Tibial artery (tissue), 4 donors: ENCODE data around the gene NINL.

Source experiments
- DNase-seq, 2 donors: peaks; one replicate each; pipeline ENCODE4 v3.0.0-alpha.2; 2019
- H3K27ac ChIP-seq, 2 donors: fragments of 200-600 bp; sonication (generic) in 1 of 2; 1 replicate in 1 of 2; 2 replicates in 1 of 2; pipeline ENCODE4 v1.5.1; 2018 to 2019; ENCODE audit warnings: mild to moderate bottlenecking in 1 of 2
- H3K27me3 ChIP-seq, 2 donors: fragments of 200-600 bp; sonication (generic) in 1 of 2; one replicate each; pipeline versions ENCODE4 v1.5.1 to v1.6.0; 2016 to 2019
- H3K36me3 ChIP-seq, 3 donors: fragments of 200-600 bp; sonication (generic) in 2 of 3; one replicate each; pipeline ENCODE4 v1.5.1; 2016 to 2019; ENCODE audit warnings: mild to moderate bottlenecking in 2 of 3
- H3K4me1 ChIP-seq, 4 donors: fragments of 200-600 bp; sonication (generic) in 2 of 4; 1 replicate in 3 of 4; 2 replicates in 1 of 4; pipeline ENCODE4 v1.5.1; 2016 to 2019
- H3K4me3 ChIP-seq, 2 donors: fragments of 200-600 bp; sonication (generic) in 1 of 2; 1 replicate in 1 of 2; 2 replicates in 1 of 2; pipeline ENCODE4 v1.5.1; 2018 to 2019; ENCODE audit warnings: mild to moderate bottlenecking in 2 of 2
- H3K9me3 ChIP-seq, 3 donors: fragments of 200-600 bp; sonication (generic) in 1 of 3; one replicate each; pipeline ENCODE4 v1.5.1; 2016 to 2019
- intact Hi-C: fragments of 100-400 bp; cut with DNase I; formaldehyde crosslinking; loops from one replicate; pipeline ENCODE4 v1.15.0; 2023; ENCODE audit warnings: low total_unique reads
- TF ChIP-seq, protein P1 (sequence below), 2 experiments: fragments of 200-600 bp in 1 of 2; fragments of 450-650 bp in 1 of 2; IDR thresholded peaks; one replicate each; pipeline ENCODE4 v1.5.1; 2017 to 2019; ENCODE audit warnings: antibody characterized with exemption in 2 of 2, mild to moderate bottlenecking in 1 of 2, moderate library complexity in 1 of 2

NINL gene

DNA sequence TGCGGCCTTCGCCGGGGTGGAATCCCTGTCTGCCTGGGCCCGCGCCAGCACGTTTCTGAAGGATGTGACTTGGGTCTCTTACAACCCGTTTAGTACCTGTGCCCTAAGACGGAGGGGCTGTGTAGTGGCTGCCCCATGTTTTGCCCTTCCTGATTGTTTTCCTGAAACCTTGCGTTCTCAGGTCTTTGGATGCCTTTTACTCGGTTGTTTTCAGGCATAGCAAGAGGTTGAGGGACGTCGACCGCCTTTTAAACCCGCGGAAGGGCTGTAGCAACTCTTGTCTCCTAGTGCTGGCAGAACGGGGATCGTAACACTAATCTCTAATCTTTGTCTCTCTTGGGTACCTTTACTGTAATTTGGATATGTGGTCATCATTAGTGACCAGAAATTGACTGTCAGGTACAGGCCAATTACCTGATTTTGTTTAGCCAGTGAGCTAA lies 39.2 kb upstream of the NINL start:
- Histone ChIP-seq H3K36me3 (no peaks in the 10 kb centered on the region), H3K4me1 (peaks cover 0 to 19% (median 11%) of the 10 kb centered on the region in 4 donors), H3K27ac (peak overlapping the region; percentile 81 to 93), H3K9me3 (no peaks in the 10 kb centered on the region), H3K4me3 (peak overlapping the region; percentile 91), H3K27me3 (no peaks in the 10 kb centered on the region)
- TF ChIP-seq, protein P1, sequence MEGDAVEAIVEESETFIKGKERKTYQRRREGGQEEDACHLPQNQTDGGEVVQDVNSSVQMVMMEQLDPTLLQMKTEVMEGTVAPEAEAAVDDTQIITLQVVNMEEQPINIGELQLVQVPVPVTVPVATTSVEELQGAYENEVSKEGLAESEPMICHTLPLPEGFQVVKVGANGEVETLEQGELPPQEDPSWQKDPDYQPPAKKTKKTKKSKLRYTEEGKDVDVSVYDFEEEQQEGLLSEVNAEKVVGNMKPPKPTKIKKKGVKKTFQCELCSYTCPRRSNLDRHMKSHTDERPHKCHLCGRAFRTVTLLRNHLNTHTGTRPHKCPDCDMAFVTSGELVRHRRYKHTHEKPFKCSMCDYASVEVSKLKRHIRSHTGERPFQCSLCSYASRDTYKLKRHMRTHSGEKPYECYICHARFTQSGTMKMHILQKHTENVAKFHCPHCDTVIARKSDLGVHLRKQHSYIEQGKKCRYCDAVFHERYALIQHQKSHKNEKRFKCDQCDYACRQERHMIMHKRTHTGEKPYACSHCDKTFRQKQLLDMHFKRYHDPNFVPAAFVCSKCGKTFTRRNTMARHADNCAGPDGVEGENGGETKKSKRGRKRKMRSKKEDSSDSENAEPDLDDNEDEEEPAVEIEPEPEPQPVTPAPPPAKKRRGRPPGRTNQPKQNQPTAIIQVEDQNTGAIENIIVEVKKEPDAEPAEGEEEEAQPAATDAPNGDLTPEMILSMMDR (IDR thresholded peaks at IDR 0.05) = no peak
- no peak for DNase-seq
- intact Hi-C loops = loop anchor here (2.0 kb wide), 1 partner anchor 72 kb away; the partner anchor contains the start of gene ZNF337

DNA sequence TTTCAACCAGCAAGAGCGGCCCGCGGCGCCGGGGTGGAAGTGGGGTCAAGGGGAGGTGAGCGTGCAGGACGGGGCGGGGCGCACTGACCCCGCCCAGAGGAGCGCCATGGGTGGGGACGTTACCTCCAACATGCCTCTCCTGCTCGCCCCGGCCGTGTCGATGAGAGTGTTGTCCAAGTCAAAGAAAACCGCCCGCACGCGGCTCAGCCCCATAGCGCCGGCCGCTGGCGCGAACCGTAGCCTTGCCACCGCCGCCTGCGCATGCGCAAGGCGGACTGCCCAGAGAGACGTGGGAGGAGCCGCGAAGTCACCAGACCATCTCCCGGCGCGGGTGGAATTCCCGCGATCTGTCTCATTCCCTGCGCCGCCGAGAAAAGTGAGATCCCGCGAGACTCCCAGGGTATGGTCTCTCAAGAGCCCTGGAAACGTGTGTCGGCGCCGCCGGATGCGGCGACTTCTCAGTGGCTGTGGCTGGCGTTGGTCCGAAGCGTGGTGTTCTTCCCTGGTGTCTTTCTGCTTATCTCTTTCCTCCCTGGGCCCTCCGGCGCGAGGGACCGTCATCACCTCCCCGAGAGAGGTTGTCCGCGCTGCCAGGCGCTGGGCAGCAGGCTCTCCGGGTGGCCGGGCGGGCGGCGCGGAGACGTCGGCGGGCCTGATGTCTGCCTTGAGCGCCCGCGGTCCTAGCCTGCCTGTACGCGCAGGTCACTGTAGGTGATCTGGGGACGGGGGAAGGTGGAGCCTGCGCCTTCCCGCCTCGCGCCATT lies 38.6 kb upstream of the NINL start, which contains the start of gene NANP:
Gene NANP, minus strand, starts transcription at position 279 of the 764 bp plus-strand sequence. Its CDS starts 66 bp downstream, at position 213.
- intact Hi-C loops = loop anchor here (2.0 kb wide), 1 partner anchor 73 kb away; the partner anchor contains the start of gene ZNF337
- TF ChIP-seq, protein P1 (IDR thresholded peaks at IDR 0.05) = peak in 1 of 2 experiments; percentile 2

DNA sequence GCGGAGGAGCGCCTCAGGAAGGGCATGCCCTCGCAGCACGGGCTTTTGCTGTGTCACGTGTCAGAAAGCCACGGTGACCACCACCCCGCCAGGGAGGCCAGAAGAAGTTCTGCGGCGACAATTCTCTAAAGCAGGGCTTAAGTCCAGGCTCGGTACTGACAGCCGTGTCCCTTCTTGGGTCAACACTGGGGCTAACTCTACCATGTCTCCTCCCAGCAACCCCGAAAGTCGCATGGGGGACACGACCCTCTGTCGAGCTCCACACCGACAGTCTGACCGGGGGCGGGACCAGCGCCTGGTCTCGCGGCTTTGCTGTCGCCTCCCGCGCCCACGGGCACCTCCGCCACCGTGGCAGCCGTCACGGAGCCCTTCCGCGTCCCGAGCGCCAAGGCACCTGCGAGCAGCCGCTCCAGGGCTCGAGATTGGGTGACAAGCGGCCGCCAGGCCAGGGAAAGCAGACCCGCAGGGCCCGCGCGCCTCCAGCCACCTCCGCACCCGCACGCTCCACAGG lies 37.9 kb upstream of the NINL start:
- no peaks in the 10 kb centered on the region for H3K27me3 ChIP-seq
- peak overlapping the region; percentile 91 for H3K4me3 ChIP-seq
- peaks cover 0 to 19% (median 11%) of the 10 kb centered on the region in 4 donors for H3K4me1 ChIP-seq
- H3K27ac ChIP-seq = peak overlapping the region; percentile 81 to 93
- TF ChIP-seq, protein P1 (IDR thresholded peaks at IDR 0.05) = no peak
- H3K36me3 ChIP-seq = no peaks in the 10 kb centered on the region
- DNase-seq = peak; percentile 37 to 72
- no peaks in the 10 kb centered on the region for H3K9me3 ChIP-seq
- intact Hi-C loops = no loop called here

More for the DNA sequence above, 38.6 kb upstream of the NINL start, which contains the start of gene NANP:
- H3K27me3 ChIP-seq = no peaks in the 10 kb centered on the region
- no peaks in the 10 kb centered on the region for H3K9me3 ChIP-seq
- H3K36me3 ChIP-seq = no peaks in the 10 kb centered on the region
- peak within 1 kb of the TSS; percentile 91 for H3K4me3 ChIP-seq
- peak within 1 kb of the TSS; percentile 81 to 93 for H3K27ac ChIP-seq
- DNase-seq = peak; percentile 98 to 99
- peaks cover 0 to 19% (median 11%) of the 10 kb centered on the region in 4 donors for H3K4me1 ChIP-seq

DNA sequence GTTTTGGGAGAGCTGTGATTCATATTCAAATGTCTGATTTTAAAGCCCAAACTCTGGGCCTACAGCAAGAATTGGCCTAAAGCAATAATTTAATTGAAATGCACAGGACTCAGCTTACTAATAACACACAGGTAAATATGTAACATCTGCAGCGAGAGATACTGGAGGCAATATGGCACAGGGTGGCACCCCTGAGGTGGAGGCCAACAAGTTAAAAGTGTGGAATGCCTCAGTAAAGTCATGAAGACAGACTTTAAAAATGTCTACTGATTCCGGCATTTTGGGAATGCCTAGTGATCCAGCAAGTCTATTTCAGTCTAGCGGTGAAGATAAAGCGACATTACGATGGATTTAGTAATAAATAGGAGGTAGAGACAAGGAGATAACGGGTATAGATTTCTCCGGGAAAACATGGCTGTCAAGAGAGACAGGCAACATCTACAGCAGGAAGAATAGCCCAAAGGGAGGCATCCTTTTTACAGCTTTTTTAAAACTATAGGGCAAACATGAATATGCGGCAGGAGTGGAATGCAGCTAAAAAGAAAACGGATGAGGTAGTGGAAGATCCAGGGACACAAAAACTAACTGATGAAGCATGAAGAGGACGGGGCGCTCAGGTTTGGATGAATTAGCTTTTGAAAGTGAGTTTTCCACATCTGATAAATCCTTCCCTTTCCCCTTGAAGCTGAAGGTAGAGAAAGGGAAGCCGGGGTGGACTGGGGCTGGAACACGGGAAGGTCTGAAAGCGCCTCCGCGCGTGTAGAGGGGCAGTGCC lies 37.3 kb upstream of the NINL start:
- no peak for DNase-seq
- Histone ChIP-seq H3K4me3 (peak overlapping the region; percentile 91), H3K36me3 (no peaks in the 10 kb centered on the region), H3K4me1 (peaks cover 0 to 19% (median 11%) of the 10 kb centered on the region in 4 donors), H3K27ac (peak overlapping the region; percentile 81 to 93), H3K9me3 (no peaks in the 10 kb centered on the region), H3K27me3 (no peaks in the 10 kb centered on the region)
- TF ChIP-seq, protein P1 (IDR thresholded peaks at IDR 0.05) = no peak
- intact Hi-C loops = no loop called here

DNA sequence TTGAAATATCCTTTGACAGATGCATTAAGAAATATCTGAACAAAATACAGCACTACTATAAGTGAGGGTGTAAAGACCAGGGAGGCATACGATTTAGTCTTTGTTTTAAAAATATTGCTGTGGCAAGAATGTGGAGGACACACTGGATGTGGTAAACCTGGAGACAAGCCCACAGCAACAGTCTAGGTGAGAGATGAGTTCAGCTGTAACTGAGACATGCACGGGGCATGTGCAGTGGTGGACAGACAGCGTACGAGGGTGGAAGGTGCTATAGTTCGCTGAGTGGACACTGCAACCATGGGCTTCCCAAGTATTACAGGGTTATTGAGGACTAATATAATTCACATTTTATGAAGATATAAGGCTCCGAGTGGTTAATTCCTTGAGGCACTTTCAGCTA lies 36.7 kb upstream of the NINL start:
- H3K27ac ChIP-seq = no peak overlapping the region
- peaks cover 0 to 19% (median 11%) of the 10 kb centered on the region in 4 donors for H3K4me1 ChIP-seq
- no peaks in the 10 kb centered on the region for H3K27me3 ChIP-seq
- H3K9me3 ChIP-seq = no peaks in the 10 kb centered on the region
- intact Hi-C loops = no loop called here
- TF ChIP-seq, protein P1 (IDR thresholded peaks at IDR 0.05) = no peak
- no peaks in the 10 kb centered on the region for H3K36me3 ChIP-seq
- no peak for DNase-seq
- no peak overlapping the region for H3K4me3 ChIP-seq
